Mesothelial cell of epicardium (in vitro differentiated cells): Measurements from ENCODE around the gene MAP4K1. TPM values are rescaled to one million over a fixed set of nuclear protein-coding genes. Genes with fewer than 3 reads are reported as not detected.

Experiments used
- DNase-seq, 2 experiments: peaks; one replicate each; pipeline ENCODE4 v3.0.0; 2021; ENCODE audit warnings: low spot score in 2 of 2; ENCODE audit not compliant: unreplicated experiment in 2 of 2
- H3K27ac Mint-ChIP-seq: 2 replicates; pipeline ENCODE4 v1.8.0; 2021; ENCODE audit warnings: mixed read lengths
- H3K27me3 Mint-ChIP-seq: 2 replicates; pipeline ENCODE4 v1.8.0; 2021; ENCODE audit warnings: low read depth, mixed read lengths
- H3K36me3 Mint-ChIP-seq: 2 replicates; pipeline ENCODE4 v1.8.0; 2021; ENCODE audit warnings: mixed read lengths
- H3K4me1 Mint-ChIP-seq: 2 replicates; pipeline ENCODE4 v1.8.0; 2021; ENCODE audit warnings: mixed read lengths
- H3K4me3 Mint-ChIP-seq: 2 replicates; pipeline ENCODE4 v1.8.0; 2021; ENCODE audit warnings: mild to moderate bottlenecking, moderate library complexity, mixed read lengths
- H3K9me3 Mint-ChIP-seq: 2 replicates; pipeline ENCODE4 v1.8.0; 2021; ENCODE audit warnings: mixed read lengths
- total RNA-seq: library from RNA; stranded (reverse); gene quantifications from 3 replicates; pipeline ENCODE4 v1.2.1, GENCODE V29; 2021
- TF ChIP-seq, protein P1 (sequence below): fragments of 200-600 bp; sonication (generic); IDR thresholded peaks from one replicate; pipeline ENCODE4 v1.5.0; 2021; ENCODE audit warnings: antibody characterized with exemption; ENCODE audit not compliant: unreplicated experiment

MAP4K1 gene
- total RNA-seq, 1 donor from 2014 or later: 5.6 TPM

GRCh38 chr19:38543807-38544568 is 73.8 kb downstream of the MAP4K1 start:
- Mint-ChIP-seq H3K4me3 (no peak overlapping the region), H3K27me3 (no peaks in the 10 kb centered on the region), H3K27ac (no peak overlapping the region), H3K9me3 (no peaks in the 10 kb centered on the region), H3K4me1 (peaks cover 10% of the 10 kb centered on the region), H3K36me3 (no peaks in the 10 kb centered on the region)
- no peak for DNase-seq
- TF ChIP-seq, protein P1, sequence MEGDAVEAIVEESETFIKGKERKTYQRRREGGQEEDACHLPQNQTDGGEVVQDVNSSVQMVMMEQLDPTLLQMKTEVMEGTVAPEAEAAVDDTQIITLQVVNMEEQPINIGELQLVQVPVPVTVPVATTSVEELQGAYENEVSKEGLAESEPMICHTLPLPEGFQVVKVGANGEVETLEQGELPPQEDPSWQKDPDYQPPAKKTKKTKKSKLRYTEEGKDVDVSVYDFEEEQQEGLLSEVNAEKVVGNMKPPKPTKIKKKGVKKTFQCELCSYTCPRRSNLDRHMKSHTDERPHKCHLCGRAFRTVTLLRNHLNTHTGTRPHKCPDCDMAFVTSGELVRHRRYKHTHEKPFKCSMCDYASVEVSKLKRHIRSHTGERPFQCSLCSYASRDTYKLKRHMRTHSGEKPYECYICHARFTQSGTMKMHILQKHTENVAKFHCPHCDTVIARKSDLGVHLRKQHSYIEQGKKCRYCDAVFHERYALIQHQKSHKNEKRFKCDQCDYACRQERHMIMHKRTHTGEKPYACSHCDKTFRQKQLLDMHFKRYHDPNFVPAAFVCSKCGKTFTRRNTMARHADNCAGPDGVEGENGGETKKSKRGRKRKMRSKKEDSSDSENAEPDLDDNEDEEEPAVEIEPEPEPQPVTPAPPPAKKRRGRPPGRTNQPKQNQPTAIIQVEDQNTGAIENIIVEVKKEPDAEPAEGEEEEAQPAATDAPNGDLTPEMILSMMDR: no peak

- Mint-ChIP-seq H3K4me3 (no peak overlapping the region), H3K9me3 (no peaks in the 10 kb centered on the region), H3K27ac (no peak overlapping the region), H3K27me3 (no peaks in the 10 kb centered on the region), H3K36me3 (no peaks in the 10 kb centered on the region), H3K4me1 (peaks cover 17% of the 10 kb centered on the region)
- no peak for DNase-seq
- TF ChIP-seq, protein P1: no peak
Observed at GRCh38 chr19:38543286-38543806, 74.4 kb downstream of the MAP4K1 start.

DNA sequence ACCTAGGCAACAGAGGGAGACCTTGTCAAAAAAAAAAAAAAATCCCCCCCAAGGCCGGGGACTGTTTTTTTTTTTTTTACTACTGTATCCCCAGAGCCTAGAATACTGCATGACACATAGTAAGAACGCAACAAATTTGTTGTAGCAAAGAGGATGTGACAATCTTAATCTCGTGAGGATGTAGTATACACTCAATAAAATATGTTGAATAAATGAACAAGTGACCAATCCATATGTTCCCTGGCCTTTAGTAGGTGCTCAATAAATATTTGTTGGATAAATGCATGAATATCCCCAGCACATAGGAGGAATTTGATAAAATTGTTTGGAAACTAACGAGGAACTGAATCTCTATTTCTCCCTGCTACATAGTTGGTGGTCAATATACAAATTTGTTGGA is 75.7 kb downstream of the MAP4K1 start:
- Mint-ChIP-seq H3K27me3 (no peaks in the 10 kb centered on the region), H3K4me1 (peaks cover 18% of the 10 kb centered on the region), H3K9me3 (no peaks in the 10 kb centered on the region), H3K36me3 (no peaks in the 10 kb centered on the region), H3K4me3 (no peak overlapping the region), H3K27ac (no peak overlapping the region)
- DNase-seq: no peak
- TF ChIP-seq, protein P1: no peak

- H3K27me3 Mint-ChIP-seq: no peaks in the 10 kb centered on the region
- TF ChIP-seq, protein P1: no peak
- peaks cover 16% of the 10 kb centered on the region for H3K4me1 Mint-ChIP-seq
- no peaks in the 10 kb centered on the region for H3K36me3 Mint-ChIP-seq
- no peak overlapping the region for H3K27ac Mint-ChIP-seq
- DNase-seq: no peak
- H3K9me3 Mint-ChIP-seq: peaks cover 8% of the 10 kb centered on the region
- no peak overlapping the region for H3K4me3 Mint-ChIP-seq
Observed at GRCh38 chr19:38539751-38540150, 78.0 kb downstream of the MAP4K1 start.

GRCh38 chr19:38538793-38539528 is 78.8 kb downstream of the MAP4K1 start:
- Mint-ChIP-seq H3K27ac (peak overlapping the region; percentile 14), H3K4me1 (peaks cover 13% of the 10 kb centered on the region), H3K27me3 (no peaks in the 10 kb centered on the region), H3K9me3 (peaks cover 8% of the 10 kb centered on the region), H3K36me3 (no peaks in the 10 kb centered on the region), H3K4me3 (no peak overlapping the region)
- TF ChIP-seq, protein P1: no peak
- DNase-seq: no peak
